Amygdala (tissue), 56 donors: ENCODE measurements around the gene CHIT1.
A peak's percentile ranks its signal among the peaks of the same experiment; 100 is the strongest.

Experiments
- DNase-seq, 56 donors: peaks; one replicate each; lab custom pipeline; 2025; lab: John Stamatoyannopoulos, UW

Gene CHIT1

DNA sequence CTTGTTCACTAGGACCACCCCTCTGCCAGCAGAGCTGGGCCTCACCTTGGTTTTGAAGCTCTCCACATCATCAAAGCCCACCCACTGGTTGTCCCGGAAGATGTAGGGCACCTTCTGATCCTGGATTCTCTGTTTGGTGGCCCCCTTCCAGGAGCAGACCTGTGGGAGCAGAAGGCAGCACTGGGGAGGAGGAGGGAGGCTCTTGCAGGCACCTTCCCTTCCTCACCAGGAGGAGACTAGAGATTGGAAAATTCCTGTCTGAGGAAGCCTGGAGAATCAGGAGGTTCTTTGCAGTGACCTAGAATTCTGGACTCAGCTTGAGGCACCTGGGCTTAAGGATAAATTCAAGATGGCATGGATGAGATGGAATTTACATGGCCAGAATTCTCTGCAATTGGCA lies 10.3 kb downstream of the CHIT1 start:
- no peak for DNase-seq

GRCh38 chr1:203217668-203218067 lies 11.8 kb downstream of the CHIT1 start:
- DNase-seq: no peak

GRCh38 chr1:203217139-203217655 lies 12.3 kb downstream of the CHIT1 start:
- no peak for DNase-seq

- peak in 41 of 56 donors; percentile 9 to 76 (median 35) for DNase-seq
Observed at GRCh38 chr1:203216274-203217138, 13.0 kb downstream of the CHIT1 start.

GRCh38 chr1:203215573-203215972 lies 13.9 kb downstream of the CHIT1 start:
- DNase-seq: no peak

- DNase-seq: no peak
Observed at GRCh38 chr1:203214871-203215270, 14.6 kb downstream of the CHIT1 start.

DNA sequence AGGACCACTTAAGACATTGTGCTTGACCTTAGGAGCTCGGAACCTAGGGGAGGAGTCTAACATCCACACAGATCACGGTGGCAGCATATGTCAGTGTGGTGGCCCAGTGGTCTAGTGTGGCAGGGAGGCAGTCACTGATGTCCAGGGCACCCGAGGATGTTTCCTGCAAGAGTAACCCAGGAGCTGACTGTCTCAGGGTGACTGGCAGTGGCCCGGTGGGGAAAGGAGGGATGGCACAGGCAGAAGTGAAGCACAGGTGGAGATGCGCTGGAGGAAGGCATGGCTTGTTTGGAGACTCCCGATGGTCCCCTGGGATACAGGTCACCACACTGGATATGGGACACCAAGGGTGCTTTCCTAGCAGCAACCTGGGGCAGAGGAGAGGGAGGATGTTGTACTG lies 16.3 kb downstream of the CHIT1 start:
- DNase-seq: no peak

GRCh38 chr1:203211812-203212211 lies 17.7 kb downstream of the CHIT1 start:
- no peak for DNase-seq

DNA sequence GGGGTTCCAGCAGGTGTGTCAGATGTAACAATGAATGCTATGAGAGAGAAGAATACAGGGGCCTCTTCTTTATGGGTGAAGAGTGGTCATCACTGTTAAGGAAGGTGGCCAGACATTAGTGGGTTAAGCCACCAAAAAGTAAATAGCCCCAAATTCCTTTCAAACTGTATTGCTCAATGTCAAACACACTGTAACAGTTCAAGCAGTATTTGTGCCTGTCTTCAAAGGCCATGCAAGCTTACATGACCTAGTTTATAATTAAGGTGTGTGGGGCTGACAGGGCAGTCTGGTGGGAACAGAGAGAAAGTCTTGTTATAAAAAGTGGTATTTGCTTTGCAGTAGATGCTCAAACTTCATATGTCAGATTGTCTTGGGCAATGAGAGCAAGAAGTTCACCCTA lies 18.5 kb downstream of the CHIT1 start:
- DNase-seq: no peak

- no peak for DNase-seq
Observed at GRCh38 chr1:203210350-203210749, 19.1 kb downstream of the CHIT1 start.

DNA sequence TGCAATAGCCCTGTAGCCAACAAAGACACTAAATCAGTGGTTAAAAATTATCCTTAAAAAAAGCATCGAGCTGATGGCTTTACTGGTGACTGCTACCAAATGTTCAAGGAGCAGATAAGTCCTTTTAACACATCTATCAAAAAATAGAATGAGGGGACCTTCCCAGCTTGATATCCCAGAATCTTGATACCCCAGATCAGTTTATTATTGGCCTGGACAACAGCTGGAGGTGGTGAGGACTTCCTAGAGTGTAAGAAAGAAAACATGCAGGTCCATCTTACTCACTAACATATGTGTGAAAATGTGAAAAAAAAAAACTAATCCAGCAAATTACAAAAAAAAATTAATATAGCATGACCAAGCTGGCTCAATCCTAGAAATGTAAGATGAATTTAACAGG lies 21.3 kb downstream of the CHIT1 start:
- DNase-seq: no peak

GRCh38 chr1:203207751-203208150 lies 21.7 kb downstream of the CHIT1 start:
- no peak for DNase-seq

DNA sequence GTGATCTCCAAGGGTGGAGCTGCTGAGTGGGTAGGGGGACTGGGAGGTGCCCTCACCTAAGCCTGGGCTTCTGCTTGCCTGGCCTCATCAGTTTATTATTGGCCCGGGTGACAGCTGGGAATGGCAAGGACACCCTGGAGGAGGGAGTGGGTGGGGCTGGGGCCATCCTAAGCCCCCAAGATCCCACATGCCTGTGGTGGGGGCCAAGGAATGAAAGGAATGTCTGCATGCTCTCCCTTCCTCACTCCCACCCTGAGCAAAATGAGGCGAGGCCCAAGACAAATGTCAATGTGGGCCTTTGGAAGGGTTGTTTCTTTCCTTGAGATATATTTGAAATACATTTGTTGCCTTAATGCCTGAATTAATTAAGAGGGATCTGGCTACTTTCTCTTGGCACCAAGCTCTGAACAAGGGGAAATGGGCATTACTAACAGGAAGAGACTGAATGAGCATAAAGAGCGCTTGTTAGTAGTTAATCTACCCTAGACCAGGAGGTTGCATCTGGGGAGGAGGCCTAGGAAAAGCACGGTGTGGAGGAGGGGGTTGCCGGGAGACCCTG lies 23.3 kb downstream of the CHIT1 start:
- no peak for DNase-seq

DNA sequence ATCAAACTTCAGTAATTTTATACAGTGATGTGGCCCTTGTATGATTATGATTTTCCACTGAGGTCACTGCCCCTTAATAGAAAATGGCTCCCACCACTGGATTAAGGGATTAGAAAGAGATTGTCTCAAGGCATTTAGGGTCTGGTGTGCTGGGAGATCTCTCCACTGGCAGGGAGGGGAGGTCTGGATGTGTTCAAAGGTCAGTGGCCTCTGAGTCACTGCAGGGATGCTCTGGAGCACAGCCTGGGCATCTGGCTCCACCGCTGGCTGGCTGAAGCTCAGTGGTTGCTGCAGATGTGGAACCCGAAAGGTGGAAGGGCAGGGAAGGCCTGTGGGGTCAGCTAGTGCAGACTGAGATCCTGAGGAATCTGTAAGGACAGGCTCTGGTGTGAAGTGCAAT lies 24.7 kb downstream of the CHIT1 start:
- DNase-seq: no peak

GRCh38 chr1:203202431-203203245 lies 26.8 kb downstream of the CHIT1 start:
- no peak for DNase-seq

DNA sequence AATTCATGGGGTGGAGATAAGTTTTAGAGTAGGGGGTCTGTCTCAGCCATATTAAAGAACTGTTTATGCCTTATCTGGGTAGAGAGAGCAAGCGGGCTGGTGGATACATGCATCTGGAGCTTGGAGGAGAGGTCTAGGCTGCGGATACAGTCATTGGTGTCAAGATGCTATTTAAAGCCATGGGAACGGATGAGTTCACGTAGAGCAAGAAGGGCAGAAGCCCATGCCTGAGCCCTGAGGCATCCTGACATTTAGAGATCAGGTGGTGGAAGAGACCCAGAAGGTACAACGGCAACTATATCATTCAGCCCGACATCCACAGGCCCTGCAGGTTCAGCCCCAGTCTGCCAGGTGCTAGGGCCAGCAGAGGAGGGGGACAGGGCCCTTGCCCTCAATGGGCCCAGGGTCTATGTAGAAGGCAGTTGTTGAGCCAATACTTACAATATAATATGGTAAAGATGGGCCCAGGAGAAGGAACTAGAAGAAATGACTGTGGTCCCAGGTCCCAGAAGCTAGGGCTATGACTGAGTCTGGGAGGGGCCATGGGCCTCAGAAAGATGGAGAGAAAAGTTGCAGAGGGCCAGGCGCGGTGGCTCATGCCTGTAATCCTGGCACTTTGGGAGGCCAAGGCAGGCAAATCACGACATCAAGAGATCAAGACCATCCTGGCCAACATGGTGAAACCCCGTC lies 27.8 kb downstream of the CHIT1 start:
- DNase-seq: no peak

DNA sequence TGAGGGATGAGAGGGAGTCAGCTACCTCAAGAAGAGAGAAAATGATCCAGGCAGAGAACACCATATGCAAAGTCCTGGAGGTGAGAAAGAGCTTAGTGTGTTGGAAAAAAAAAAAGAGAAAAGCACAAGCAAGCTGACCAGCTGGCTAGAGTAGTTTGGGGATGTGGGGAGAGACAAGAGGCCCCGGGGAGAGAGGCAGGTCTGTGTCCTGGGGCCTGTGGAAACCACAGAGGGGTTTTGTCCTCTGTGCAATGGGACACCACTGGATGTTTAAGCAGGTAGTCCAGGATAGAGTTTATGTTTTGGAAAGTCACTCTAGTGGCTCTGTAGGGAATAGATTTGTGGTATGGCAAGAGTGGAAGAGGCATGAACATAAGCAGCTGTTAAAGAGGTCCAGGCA lies 28.6 kb downstream of the CHIT1 start:
- DNase-seq: no peak

- peak in 3 of 56 donors; percentile 17 to 42 (median 39) for DNase-seq
Observed at GRCh38 chr1:203199816-203200571, 29.5 kb downstream of the CHIT1 start.

- DNase-seq: no peak
Observed at GRCh38 chr1:203199481-203199815, 30.0 kb downstream of the CHIT1 start.

- no peak for DNase-seq
Observed at GRCh38 chr1:203199002-203199401, 30.5 kb downstream of the CHIT1 start.
